HepG2 (cell line): ENCODE measurements around the gene PANK1. TPM values are rescaled to one million over a fixed set of nuclear protein-coding genes. Genes with fewer than 3 reads are reported as not detected.
A peak's percentile ranks its signal among the peaks of the same experiment; 100 is the strongest.

Experiments
- ATM ChIP-seq: fragments of 450-650 bp; IDR thresholded peaks from 2 replicates; pipeline ENCODE4 v1.7.1; 2017; ENCODE audit warnings: mild to moderate bottlenecking, borderline replicate concordance
- BRF2 ChIP-seq: sonication (generic); formaldehyde crosslinking; IDR thresholded peaks from 2 replicates; pipeline ENCODE4 v1.8.1; 2022; ENCODE audit warnings: mild to moderate bottlenecking, missing genetic modification reagents
- CAMTA2 ChIP-seq: sonication (generic); formaldehyde crosslinking; IDR thresholded peaks from 2 replicates; pipeline ENCODE4 v1.4.0; 2020; ENCODE audit warnings: mild to moderate bottlenecking, missing genetic modification reagents, borderline replicate concordance
- NFYC ChIP-seq: IDR thresholded peaks from 2 replicates; pipeline ENCODE4 v1.6.1; 2016; ENCODE audit warnings: missing genetic modification reagents, missing compliant biosample characterization
- RAD51 ChIP-seq: fragments of 450-650 bp; IDR thresholded peaks from 2 replicates; pipeline ENCODE4 v1.6.1; 2016; ENCODE audit warnings: borderline replicate concordance
- RBM22 ChIP-seq: fragments of 200-400 bp; formaldehyde crosslinking; optimal IDR thresholded peaks from 2 replicates; pipeline ENCODE3; 2017; ENCODE audit warnings: mild to moderate bottlenecking, low read length, moderate library complexity
- TBX3 ChIP-seq: fragments of 450-650 bp; IDR thresholded peaks from 2 replicates; pipeline ENCODE4 v1.6.1; 2017; ENCODE audit warnings: antibody characterized with exemption, mild to moderate bottlenecking, inconsistent platforms, borderline replicate concordance
- THAP11 ChIP-seq: IDR thresholded peaks from 2 replicates; pipeline ENCODE4 v1.6.1; 2016; ENCODE audit warnings: missing biosample characterization, missing genetic modification reagents
- TRAFD1 ChIP-seq: sonication (generic); formaldehyde crosslinking; IDR thresholded peaks from 2 replicates; pipeline ENCODE4 v1.5.1; 2020; ENCODE audit warnings: missing genetic modification reagents, mild to moderate bottlenecking, borderline replicate concordance
- ZBTB4 ChIP-seq: sonication (generic); formaldehyde crosslinking; IDR thresholded peaks from 2 replicates; pipeline ENCODE4 v1.4.0; 2020; ENCODE audit warnings: missing genetic modification reagents, mild to moderate bottlenecking, borderline replicate concordance
- ZNF431 ChIP-seq: sonication (generic); formaldehyde crosslinking; IDR thresholded peaks from 2 replicates; pipeline ENCODE4 v1.9.0; 2022; ENCODE audit warnings: missing genetic modification reagents, low read depth, mild to moderate bottlenecking, borderline replicate concordance
- ZNF441 ChIP-seq: sonication (generic); formaldehyde crosslinking; IDR thresholded peaks from 2 replicates; pipeline ENCODE4 v1.7.0; 2021; ENCODE audit warnings: missing genetic modification reagents, borderline replicate concordance
- ZNF713 ChIP-seq: sonication (generic); formaldehyde crosslinking; IDR thresholded peaks from 2 replicates; pipeline ENCODE4 v1.4.0; 2020; ENCODE audit warnings: mild to moderate bottlenecking, missing genetic modification reagents
- ZNF777 ChIP-seq: sonication (generic); formaldehyde crosslinking; IDR thresholded peaks from 2 replicates; pipeline ENCODE4 v1.4.0; 2020; ENCODE audit warnings: missing genetic modification reagents
- polyA plus RNA-seq, 8 experiments: library from polyadenylated mRNA; depleted of rRNA in 3 of 8; stranded (reverse) in 7 of 8; unstranded in 1 of 8; fragments of >200 nt; fragmentation: Illumina TruSeq in 4 of 8; extraction: Trizol in 4 of 8; gene quantifications; 2 replicates each; pipeline versions ENCODE4 v1.2.1 to v1.2.3, GENCODE V29; 2011 to 2016; ENCODE audit warnings: low read depth in 4 of 8, missing spikeins in 1 of 8, mixed read lengths in 1 of 8; ENCODE audit not compliant: insufficient read depth in 1 of 8
- total RNA-seq, 5 experiments: library from RNA; depleted of rRNA; stranded (reverse); fragments of >200 nt; fragmentation: Illumina TruSeq; extraction: Trizol; gene quantifications; 2 replicates each; pipeline ENCODE4 v1.2.3, GENCODE V29; 2016; ENCODE audit warnings: low read depth in 1 of 5
- TF ChIP-seq, protein P1 (sequence below): sonication (generic); formaldehyde crosslinking; IDR thresholded peaks from 2 replicates; pipeline ENCODE4 v1.5.0; 2020; ENCODE audit warnings: missing genetic modification reagents
- TF ChIP-seq, protein P2 (sequence below): sonication (generic); formaldehyde crosslinking; IDR thresholded peaks from 2 replicates; pipeline ENCODE4 v1.4.0; 2020; ENCODE audit warnings: mild to moderate bottlenecking, missing genetic modification reagents
- TF ChIP-seq, protein P3 (sequence below): sonication (generic); formaldehyde crosslinking; IDR thresholded peaks from 2 replicates; pipeline ENCODE4 v1.5.0; 2020; ENCODE audit warnings: mild to moderate bottlenecking, low read depth, missing genetic modification reagents, borderline replicate concordance
- TF ChIP-seq, protein P4 (sequence below): IDR thresholded peaks from 2 replicates; pipeline ENCODE4 v1.6.1; 2016; ENCODE audit warnings: mild to moderate bottlenecking, missing biosample characterization, missing genetic modification reagents

The PANK1 gene
- total and polyA plus RNA-seq, 2 of the 13 experiments (the other 11 are each of a cell fraction or from before 2014, with no cell fraction given): 18.2 to 33.3 TPM

DNA sequence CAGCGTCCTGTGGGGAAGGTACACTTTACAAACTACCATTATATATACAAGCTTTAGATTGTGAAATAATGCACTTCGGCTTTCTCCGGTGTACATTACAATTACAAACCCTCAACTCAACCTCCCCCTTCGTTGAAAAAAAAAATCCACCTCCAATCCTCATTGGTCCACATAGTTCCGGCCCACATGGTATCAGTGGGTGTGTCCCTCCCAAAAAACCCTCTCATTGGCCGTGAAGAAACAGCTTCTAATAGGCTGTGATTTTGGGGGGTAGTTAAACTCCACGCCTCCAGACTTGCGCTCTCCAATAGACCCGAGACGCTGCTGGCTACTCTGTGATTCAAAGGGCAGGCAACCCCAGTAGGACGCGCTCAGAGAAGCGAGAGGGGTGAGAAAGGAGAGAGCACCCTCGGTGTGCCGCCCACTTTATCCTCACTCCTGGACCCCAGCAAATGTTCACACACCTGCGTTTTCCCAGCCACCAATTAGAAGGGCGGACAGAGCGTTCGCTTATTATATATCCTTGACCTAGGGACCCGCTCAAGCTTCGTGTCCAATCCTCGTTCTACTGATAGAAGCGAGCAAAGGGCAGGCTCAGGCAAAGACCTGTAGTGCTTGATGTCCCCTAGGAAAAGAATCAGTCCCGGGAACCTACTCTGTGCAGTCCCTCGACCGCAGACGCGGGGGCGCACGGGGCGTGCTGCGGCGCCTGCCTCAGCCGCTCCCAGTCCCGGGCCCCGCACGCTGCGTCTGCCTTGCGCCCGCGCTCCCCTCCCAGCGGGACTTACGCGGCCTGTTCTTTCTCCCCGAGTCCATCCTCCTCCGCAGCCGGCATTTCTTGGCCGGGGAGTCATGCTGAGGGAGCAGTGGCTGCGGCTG, 991 bp downstream of the PANK1 start (continued):
- TF ChIP-seq ZBTB4 (CRISPR knock-in tag): no peak
- TF ChIP-seq, protein P1, sequence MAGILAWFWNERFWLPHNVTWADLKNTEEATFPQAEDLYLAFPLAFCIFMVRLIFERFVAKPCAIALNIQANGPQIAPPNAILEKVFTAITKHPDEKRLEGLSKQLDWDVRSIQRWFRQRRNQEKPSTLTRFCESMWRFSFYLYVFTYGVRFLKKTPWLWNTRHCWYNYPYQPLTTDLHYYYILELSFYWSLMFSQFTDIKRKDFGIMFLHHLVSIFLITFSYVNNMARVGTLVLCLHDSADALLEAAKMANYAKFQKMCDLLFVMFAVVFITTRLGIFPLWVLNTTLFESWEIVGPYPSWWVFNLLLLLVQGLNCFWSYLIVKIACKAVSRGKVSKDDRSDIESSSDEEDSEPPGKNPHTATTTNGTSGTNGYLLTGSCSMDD (CRISPR knock-in tag): no peak
- TF ChIP-seq, protein P2, sequence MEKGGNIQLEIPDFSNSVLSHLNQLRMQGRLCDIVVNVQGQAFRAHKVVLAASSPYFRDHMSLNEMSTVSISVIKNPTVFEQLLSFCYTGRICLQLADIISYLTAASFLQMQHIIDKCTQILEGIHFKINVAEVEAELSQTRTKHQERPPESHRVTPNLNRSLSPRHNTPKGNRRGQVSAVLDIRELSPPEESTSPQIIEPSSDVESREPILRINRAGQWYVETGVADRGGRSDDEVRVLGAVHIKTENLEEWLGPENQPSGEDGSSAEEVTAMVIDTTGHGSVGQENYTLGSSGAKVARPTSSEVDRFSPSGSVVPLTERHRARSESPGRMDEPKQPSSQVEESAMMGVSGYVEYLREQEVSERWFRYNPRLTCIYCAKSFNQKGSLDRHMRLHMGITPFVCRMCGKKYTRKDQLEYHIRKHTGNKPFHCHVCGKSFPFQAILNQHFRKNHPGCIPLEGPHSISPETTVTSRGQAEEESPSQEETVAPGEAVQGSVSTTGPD (CRISPR knock-in tag): no peak
- TF ChIP-seq, protein P3, sequence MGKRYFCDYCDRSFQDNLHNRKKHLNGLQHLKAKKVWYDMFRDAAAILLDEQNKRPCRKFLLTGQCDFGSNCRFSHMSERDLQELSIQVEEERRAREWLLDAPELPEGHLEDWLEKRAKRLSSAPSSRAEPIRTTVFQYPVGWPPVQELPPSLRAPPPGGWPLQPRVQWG (CRISPR knock-in tag): no peak
- TF ChIP-seq NFYC: peak; percentile 88
- TF ChIP-seq RBM22: peak; percentile 93
- no peak for TF ChIP-seq ATM
- 0 out of 2 replicates have a peak, but pooled peaks have one; percentile 27 for TF ChIP-seq CAMTA2 (CRISPR knock-in tag)
- TF ChIP-seq TBX3: 0 out of 2 replicates have a peak, but pooled peaks have one; percentile 19
- peak; percentile 64 for TF ChIP-seq ZNF441 (CRISPR knock-in tag)
- 0 out of 2 replicates have a peak, but pooled peaks have one; percentile 20 for TF ChIP-seq RAD51
- TF ChIP-seq TRAFD1 (CRISPR knock-in tag): no peak
- peak; percentile 62; the same call in 1 of the 2 replicates for TF ChIP-seq THAP11 (CRISPR knock-in tag)
- TF ChIP-seq ZNF431 (CRISPR knock-in tag): peak; percentile 13; the same call in 1 of the 2 replicates
- peak; percentile 74 for TF ChIP-seq BRF2 (CRISPR knock-in tag)
- TF ChIP-seq, protein P4, sequence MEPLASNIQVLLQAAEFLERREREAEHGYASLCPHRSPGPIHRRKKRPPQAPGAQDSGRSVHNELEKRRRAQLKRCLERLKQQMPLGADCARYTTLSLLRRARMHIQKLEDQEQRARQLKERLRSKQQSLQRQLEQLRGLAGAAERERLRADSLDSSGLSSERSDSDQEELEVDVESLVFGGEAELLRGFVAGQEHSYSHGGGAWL (CRISPR knock-in tag): peak; percentile 45; the same call in 1 of the 2 replicates
- no peak for TF ChIP-seq ZNF713 (CRISPR knock-in tag)
- peak; percentile 26; the same call in 1 of the 2 replicates for TF ChIP-seq ZNF777 (CRISPR knock-in tag)
